A549 (cell line): Measurements from ENCODE around the gene SF3A1. TPM values are rescaled to one million over a fixed set of nuclear protein-coding genes. Genes with fewer than 3 reads are reported as not detected.

Experiments used
- ATAC-seq, 2 experiments: fragments of 200-7000 bp in 1 of 2; fragments of >200 bp in 1 of 2; cut with Nextera tagmentation in 1 of 2; cut with Tn5 transposase in 1 of 2; 3 replicates each; pipeline versions ENCODE4 v1.8.0 to v1.9.1; 2018 to 2020; ENCODE audit warnings: mild to moderate bottlenecking in 1 of 2, moderate library complexity in 1 of 2
- CTCF ChIA-PET: fragments of 300-600 bp; sonication (Branson Sonifier 250); formaldehyde crosslinking; extraction: SDS; loops from one replicate; lab custom pipeline; 2021; ENCODE audit warnings: antibody characterized with exemption, inconsistent platforms; lab: Yijun Ruan, JAX
- POLR2A ChIA-PET: fragments of 350-600 bp; formaldehyde crosslinking; extraction: SDS; loops from one replicate; lab custom pipeline; 2021; ENCODE audit warnings: antibody characterized with exemption, inconsistent platforms; lab: Yijun Ruan, JAX
- DNase-seq, 2 experiments: peaks; one replicate each; pipeline versions ENCODE4 v3.0.0 to v3.0.0-alpha.2; 2011 to 2016; ENCODE audit warnings: low read depth in 1 of 2, low spot score in 1 of 2
- FAIRE-seq: peaks from 2 replicates; lab custom pipeline; 2011; peaks lifted over from hg19 to GRCh38; lab: Jason Lieb, UNC
- H3K27ac ChIP-seq, 2 experiments: fragments of >200 bp; sonication (Bioruptor Twin); formaldehyde crosslinking; 3 replicates each; pipeline ENCODE4 v1.5.1; 2016 to 2017
- H3K4me1 ChIP-seq: fragments of >200 bp; sonication (Bioruptor Twin); formaldehyde crosslinking; 3 replicates; pipeline ENCODE4 v1.6.1; 2016
- H3K4me2 ChIP-seq: fragments of >200 bp; sonication (Bioruptor Twin); formaldehyde crosslinking; 3 replicates; pipeline ENCODE4 v1.6.1; 2016
- H3K4me3 ChIP-seq: fragments of >200 bp; sonication (Bioruptor Twin); formaldehyde crosslinking; 3 replicates; pipeline ENCODE4 v1.5.1; 2016
- H3K9me3 ChIP-seq: fragments of >200 bp; sonication (Bioruptor Twin); formaldehyde crosslinking; 3 replicates; pipeline ENCODE4 v1.6.1; 2016
- CBX2 ChIP-seq: fragments of 200-600 bp; sonication (generic); IDR thresholded peaks from 2 replicates; pipeline ENCODE4 v1.6.1; 2016; ENCODE audit warnings: low read depth, mild to moderate bottlenecking, borderline replicate concordance
- EHF ChIP-seq: fragments of 250-450 bp; sonication (Bioruptor Pico); IDR thresholded peaks from 2 replicates; pipeline ENCODE4 v1.5.0; 2020; ENCODE audit warnings: mild to moderate bottlenecking
- EHMT2 ChIP-seq: fragments of 200-600 bp; sonication (generic); IDR thresholded peaks from 2 replicates; pipeline ENCODE4 v1.6.1; 2016; ENCODE audit warnings: antibody characterized with exemption, low read depth, mild to moderate bottlenecking, moderate library complexity
- ESRRA ChIP-seq: fragments of 150-350 bp; IDR thresholded peaks from 2 replicates; pipeline ENCODE4 v1.6.1; 2014; ENCODE audit warnings: mild to moderate bottlenecking, low read length, borderline replicate concordance
- FOSB ChIP-seq: fragments of 250-450 bp; sonication (Bioruptor Pico); IDR thresholded peaks from 2 replicates; pipeline ENCODE4 v1.5.0; 2020; ENCODE audit warnings: mild to moderate bottlenecking, moderate library complexity
- FOSL2 ChIP-seq, 2 experiments: fragments of 450-650 bp in 1 of 2; fragments of >200 bp in 1 of 2; sonication (Bioruptor Twin) in 1 of 2; formaldehyde crosslinking; IDR thresholded peaks; 2 replicates each; pipeline versions ENCODE4 v1.5.0 to v1.6.1; 2016 to 2020; ENCODE audit warnings: mild to moderate bottlenecking in 1 of 2, moderate library complexity in 1 of 2
- FOXS1 ChIP-seq: fragments of 250-450 bp; sonication (Bioruptor Pico); IDR thresholded peaks from 2 replicates; pipeline ENCODE4 v1.5.0; 2020; ENCODE audit warnings: mild to moderate bottlenecking, moderate library complexity
- GATA3 ChIP-seq: IDR thresholded peaks from 2 replicates; pipeline ENCODE4 v1.6.1; 2012; ENCODE audit warnings: borderline replicate concordance
- HEYL ChIP-seq: fragments of 250-450 bp; sonication (Bioruptor Pico); IDR thresholded peaks from 2 replicates; pipeline ENCODE4 v1.8.0; 2021; ENCODE audit warnings: mild to moderate bottlenecking, moderate library complexity
- HOXA7 ChIP-seq: fragments of 250-450 bp; sonication (Bioruptor Pico); IDR thresholded peaks from 2 replicates; pipeline ENCODE4 v1.5.0; 2020; ENCODE audit warnings: mild to moderate bottlenecking, moderate library complexity
- JUN ChIP-seq, 2 experiments: fragments of >200 bp; sonication (Bioruptor Twin); formaldehyde crosslinking; IDR thresholded peaks; 2 replicates in 1 of 2; 3 replicates in 1 of 2; pipeline ENCODE4 v1.6.1; 2016 to 2017
- MAFK ChIP-seq: fragments of 450-650 bp; IDR thresholded peaks from 2 replicates; pipeline ENCODE4 v1.6.1; 2014; ENCODE audit not compliant: partially characterized antibody
- MAZ ChIP-seq: fragments of 150-350 bp; IDR thresholded peaks from 2 replicates; pipeline ENCODE4 v1.6.1; 2014; ENCODE audit warnings: antibody characterized with exemption, low read depth, low read length, borderline replicate concordance
- NR3C1 ChIP-seq: fragments of >200 bp; sonication (Bioruptor Twin); formaldehyde crosslinking; IDR thresholded peaks from 3 replicates; pipeline ENCODE4 v1.6.1; 2017
- PBX3 ChIP-seq: IDR thresholded peaks from 2 replicates; pipeline ENCODE4 v1.6.1; 2012
- PHF8 ChIP-seq: fragments of 200-600 bp; sonication (generic); IDR thresholded peaks from 2 replicates; pipeline ENCODE4 v1.6.1; 2016; ENCODE audit warnings: low read depth, mild to moderate bottlenecking, antibody characterized with exemption, moderate library complexity, borderline replicate concordance
- POLR2A ChIP-seq: IDR thresholded peaks from 2 replicates; pipeline ENCODE4 v1.6.1; 2012; ENCODE audit warnings: mild to moderate bottlenecking, low read length
- RARB ChIP-seq: fragments of 250-450 bp; sonication (Bioruptor Pico); IDR thresholded peaks from 2 replicates; pipeline ENCODE4 v1.8.0; 2021; ENCODE audit warnings: mild to moderate bottlenecking, moderate library complexity
- SREBF2 ChIP-seq: fragments of 450-650 bp; IDR thresholded peaks from 2 replicates; pipeline ENCODE4 v1.6.1; 2014; ENCODE audit warnings: mild to moderate bottlenecking, moderate library complexity
- TFCP2L1 ChIP-seq: fragments of 250-450 bp; sonication (Bioruptor Pico); IDR thresholded peaks from 2 replicates; pipeline ENCODE4 v1.5.0; 2021; ENCODE audit warnings: mild to moderate bottlenecking
- ZFP36 ChIP-seq: fragments of 450-650 bp; IDR thresholded peaks from 2 replicates; pipeline ENCODE4 v1.6.1; 2014; ENCODE audit warnings: borderline replicate concordance; ENCODE audit not compliant: partially characterized antibody
- ZNF302 ChIP-seq: fragments of 250-450 bp; sonication (Bioruptor Pico); IDR thresholded peaks from 2 replicates; pipeline ENCODE4 v1.9.0; 2021; ENCODE audit warnings: inconsistent platforms, mild to moderate bottlenecking, moderate library complexity
- ZSCAN20 ChIP-seq: fragments of 250-450 bp; sonication (Bioruptor Pico); IDR thresholded peaks from 2 replicates; pipeline ENCODE4 v1.8.0; 2022; ENCODE audit warnings: mild to moderate bottlenecking, moderate library complexity
- WGBS: methylation state at CpG from one replicate; pipeline ENCODE4 v1.1.6; 2017; ENCODE audit errors: missing lambda C conversion rate; 5-methylcytosine and 5-hydroxymethylcytosine counted together
- polyA plus RNA-seq, 4 experiments: library from polyadenylated mRNA; depleted of rRNA in 3 of 4; stranded (reverse); fragments of >200 nt; fragmentation: RNase III in 1 of 4; extraction: RNeasy Plus Mini Kit Qiagen cat#74134 plus additional on column Dnase treatment in 1 of 4; gene quantifications; 2 replicates in 3 of 4; 3 replicates in 1 of 4; pipeline ENCODE4 v1.2.3, GENCODE V29; 2011 to 2017

Gene SF3A1
- polyA plus RNA-seq, 2 of the 4 experiments (the other 2 are of a cell fraction): 47.0 to 57.9 TPM

DNA sequence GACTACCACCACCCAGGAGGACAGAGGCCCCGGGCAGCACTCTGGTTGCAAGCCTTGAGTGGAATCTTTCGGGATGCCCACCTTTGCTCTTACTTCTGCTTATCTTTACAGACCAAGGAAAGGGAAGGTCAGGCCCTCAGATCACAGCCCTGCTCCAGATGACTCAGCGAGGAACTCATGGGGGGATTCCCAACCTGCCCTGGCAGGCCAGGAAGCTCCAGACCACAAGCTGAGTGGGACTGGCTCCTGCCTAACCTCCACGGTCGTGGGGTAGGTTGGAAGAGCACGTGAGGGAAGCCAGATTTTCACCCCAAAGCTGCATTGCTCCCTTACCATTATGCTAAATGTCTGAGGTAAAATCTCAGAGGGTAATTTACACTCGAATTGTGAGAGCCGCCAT lies 41.8 kb downstream of the SF3A1 start:
- CTCF ChIA-PET: interaction anchor here (1.0 to 5.0 kb wide), 3 partner anchors 9 to 27 kb away, joined by 3 to 18 read pairs (median 7); no protein-coding TSS in a partner anchor
- WGBS: 45% methylated on average over 8 of the region's 8 CpGs
- Histone ChIP-seq H3K9me3 (no peaks in the 10 kb centered on the region), H3K27ac (peak overlapping the region in 1 of 2 experiments; percentile 75; a peak in 4 of 6 replicates), H3K4me1 (peaks cover 42% of the 10 kb centered on the region), H3K4me3 (no peak overlapping the region), H3K4me2 (peak overlapping the region; percentile 26; the same call in 1 of the 3 replicates)
- POLR2A ChIA-PET: no interaction called here
- DNase-seq (no peak), FAIRE-seq (no peak), ATAC-seq (peak in 1 of 2 experiments; percentile 45; a peak in 2 of 6 replicates)
- no peak for TF ChIP-seq CBX2
- TF ChIP-seq ZSCAN20 (CRISPR knock-in tag): no peak
- no peak for TF ChIP-seq FOSB (CRISPR knock-in tag)
- TF ChIP-seq TFCP2L1 (CRISPR knock-in tag): no peak
- TF ChIP-seq ESRRA: no peak
- TF ChIP-seq HOXA7 (CRISPR knock-in tag): no peak
- no peak for TF ChIP-seq POLR2A
- no peak for TF ChIP-seq ZNF302 (CRISPR knock-in tag)
- TF ChIP-seq MAZ: no peak
- TF ChIP-seq EHMT2: no peak
- TF ChIP-seq EHF: no peak
- no peak for TF ChIP-seq PBX3
- TF ChIP-seq RARB (CRISPR knock-in tag): no peak

DNA sequence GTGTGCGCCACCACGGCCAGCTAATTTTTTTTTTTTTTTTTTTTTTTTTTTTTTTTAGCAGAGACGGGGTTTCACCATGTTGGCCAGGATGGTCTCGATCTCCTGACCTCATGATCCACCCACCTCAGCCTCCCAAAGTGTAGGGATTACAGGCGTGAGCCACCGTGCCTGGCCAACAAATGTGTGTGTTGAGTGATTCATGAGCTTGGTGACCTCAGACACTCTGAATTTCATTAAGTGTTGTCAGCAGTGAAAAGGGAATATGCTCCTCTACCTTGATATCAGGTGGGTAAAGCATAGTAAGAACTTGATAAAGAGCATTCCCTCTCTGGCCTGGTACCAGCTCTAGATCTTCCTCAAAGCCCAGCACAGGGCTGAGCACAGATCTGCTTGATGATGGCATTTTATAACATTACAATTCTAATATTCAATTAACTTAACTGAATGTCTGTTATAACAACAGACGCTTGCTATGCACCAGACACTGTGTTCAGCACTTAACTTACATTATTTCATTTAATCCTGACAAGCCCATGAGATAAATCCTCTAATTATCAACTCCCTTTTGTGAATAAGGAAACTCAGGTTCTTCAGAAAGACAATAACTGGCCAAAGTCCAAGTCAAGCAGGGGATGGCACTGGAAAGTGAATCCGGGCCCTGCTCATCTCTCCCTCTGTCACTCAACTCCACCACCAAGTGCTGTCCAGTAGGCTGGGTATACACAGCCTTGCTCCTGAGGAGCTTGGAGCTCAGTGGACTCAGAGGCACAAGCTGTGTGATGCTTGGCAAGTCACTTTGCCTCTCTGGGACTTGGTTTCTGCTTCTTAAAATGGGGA lies 42.9 kb downstream of the SF3A1 start:
- no peak for FAIRE-seq
- 0 out of 6 replicates have a peak, but pooled peaks of 1 of the 2 experiments have one; percentile 24 for ATAC-seq
- no peak overlapping the region for H3K4me3 ChIP-seq
- H3K4me1 ChIP-seq: peaks cover 42% of the 10 kb centered on the region
- H3K9me3 ChIP-seq: no peaks in the 10 kb centered on the region
- CTCF ChIA-PET: interaction anchor here (0.6 to 5.0 kb wide), 5 partner anchors 11 to 65 kb away, joined by 3 to 18 read pairs (median 4); no protein-coding TSS in a partner anchor
- TF ChIP-seq FOXS1 (CRISPR knock-in tag): no peak
- no peak for TF ChIP-seq EHMT2
- no peak for TF ChIP-seq GATA3
- no peak for TF ChIP-seq ESRRA
- no peak for TF ChIP-seq JUN (IDR thresholded peaks at IDR 0.05)
- no peak for TF ChIP-seq NR3C1
- TF ChIP-seq ZFP36: no peak
- H3K27ac ChIP-seq: peak overlapping the region in 1 of 2 experiments; percentile 75; a peak in 3 of 6 replicates
- POLR2A ChIA-PET: no interaction called here
- DNase-seq: no peak
- peak overlapping the region; percentile 26; the same call in 1 of the 3 replicates for H3K4me2 ChIP-seq
- 64% methylated on average over 5 of the region's 8 CpGs for WGBS

DNA sequence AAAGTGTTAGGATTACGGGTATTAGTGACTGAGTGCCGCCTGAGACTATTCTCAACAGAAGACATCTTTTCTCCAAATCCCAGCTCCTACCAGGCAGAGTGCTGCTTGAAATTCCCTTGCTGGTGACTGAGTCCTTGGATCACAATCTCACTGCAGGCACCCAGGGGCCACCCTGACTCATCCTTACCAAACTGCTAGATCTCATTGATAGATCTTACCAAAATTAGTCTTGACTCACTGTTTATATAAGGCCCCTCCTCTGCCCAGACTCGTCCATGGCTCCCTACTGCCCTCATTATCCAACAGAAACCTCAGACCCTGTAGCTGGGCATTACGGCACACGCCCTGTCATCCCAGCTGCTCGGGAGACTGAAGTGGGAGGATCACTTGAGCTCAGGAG lies 44.6 kb downstream of the SF3A1 start:
- Histone ChIP-seq H3K4me3 (no peak overlapping the region), H3K9me3 (no peaks in the 10 kb centered on the region), H3K4me1 (peaks cover 42% of the 10 kb centered on the region), H3K27ac (peak overlapping the region in 1 of 2 experiments; percentile 38; a peak in 2 of 6 replicates), H3K4me2 (peak overlapping the region; percentile 36; the same call in 2 of the 3 replicates)
- CTCF ChIA-PET: interaction anchor here (0.7 to 1.2 kb wide), 3 partner anchors 11 to 24 kb away, joined by 3 to 4 read pairs (median 4); partner anchors contain the start of gene CASTOR1
- FAIRE-seq (no peak), ATAC-seq (peak; percentile 49 to 69; a peak in 4 of 6 replicates), DNase-seq (no peak)
- TF ChIP-seq HEYL (CRISPR knock-in tag) (no peak), PHF8 (no peak), SREBF2 (no peak), MAFK (no peak), ZFP36 (peak; percentile 77), FOSL2 (IDR thresholded peaks at IDR 0.05) (no peak), FOSL2 (CRISPR knock-in tag; IDR thresholded peaks at IDR 0.05) (0 out of 2 replicates have a peak, but pooled peaks have one; percentile 19)
- WGBS: 49% methylated on average over 6 of the region's 6 CpGs
- POLR2A ChIA-PET: no interaction called here
